H1 (cell line): Measurements from ENCODE around the gene PNCK. TPM values are rescaled to one million over a fixed set of nuclear protein-coding genes. Genes with fewer than 3 reads are reported as not detected.

Experiments
- CHD7 ChIP-seq: fragments of 300-600 bp; sonication (generic); IDR thresholded peaks from 2 replicates; pipeline ENCODE4 v1.7.1; 2012; ENCODE audit warnings: low read length, moderate library complexity, mild to moderate bottlenecking, inconsistent platforms; ENCODE audit not compliant: insufficient replicate concordance
- CREB1 ChIP-seq: IDR thresholded peaks from 2 replicates; pipeline ENCODE4 v1.6.1; 2012; ENCODE audit warnings: inconsistent platforms
- RNF2 ChIP-seq: fragments of 200-900, 300-1000 bp; sonication (generic); IDR thresholded peaks from 2 replicates; pipeline ENCODE4 v1.7.1; 2016; ENCODE audit warnings: borderline replicate concordance, low read depth, mild to moderate bottlenecking, antibody characterized with exemption, low read length; ENCODE audit not compliant: poor library complexity, severe bottlenecking; ENCODE audit errors: missing control alignments
- YY1 ChIP-seq: IDR thresholded peaks from 2 replicates; pipeline ENCODE4 v1.6.1; 2011; ENCODE audit warnings: low read depth, mild to moderate bottlenecking, low read length
- polyA plus RNA-seq, 7 experiments: library from polyadenylated mRNA; depleted of rRNA in 3 of 7; stranded (reverse) in 5 of 7; unstranded in 2 of 7; fragments of >200 nt in 5 of 7; fragments of 200-250 nt in 2 of 7; gene quantifications; 1 replicate in 5 of 7; 2 replicates in 1 of 7; 4 replicates in 1 of 7; pipeline versions ENCODE4 v1.2.1 to v1.2.3, GENCODE V29; 2011 to 2013; ENCODE audit warnings: missing spikeins in 2 of 7, mixed read lengths in 2 of 7
- total RNA-seq: library from RNA; stranded (reverse); fragmentation: NEBNext Ultra II Directional; extraction: Animal tissue kit (Norgen Biotek cat#: 25700); gene quantifications from 2 replicates; pipeline ENCODE4 v1.2.1, GENCODE V29; 2021
- TF ChIP-seq, protein P1 (sequence below): IDR thresholded peaks from 2 replicates; pipeline ENCODE4 v1.6.1; 2012; ENCODE audit warnings: inconsistent platforms

The PNCK gene
- total and polyA plus RNA-seq, 2 of the 8 experiments (the other 6 are each of a cell fraction or from before 2014, with no cell fraction given) = 6.2 to 6.3 TPM

- TF ChIP-seq, protein P1, sequence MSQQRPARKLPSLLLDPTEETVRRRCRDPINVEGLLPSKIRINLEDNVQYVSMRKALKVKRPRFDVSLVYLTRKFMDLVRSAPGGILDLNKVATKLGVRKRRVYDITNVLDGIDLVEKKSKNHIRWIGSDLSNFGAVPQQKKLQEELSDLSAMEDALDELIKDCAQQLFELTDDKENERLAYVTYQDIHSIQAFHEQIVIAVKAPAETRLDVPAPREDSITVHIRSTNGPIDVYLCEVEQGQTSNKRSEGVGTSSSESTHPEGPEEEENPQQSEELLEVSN = no peak
- TF ChIP-seq YY1 = no peak
- TF ChIP-seq RNF2 = no peak
- TF ChIP-seq CHD7 = no peak
- no peak for TF ChIP-seq CREB1
Measured at GRCh38 chrX:153688911-153689590, 15.4 kb upstream of the PNCK start (continued).
